Gastroesophageal sphincter (tissue), 4 donors: ENCODE results near the gene NR4A1. TPM values are rescaled to one million over a fixed set of nuclear protein-coding genes. Genes with fewer than 3 reads are reported as not detected.

Experiments used
- ATAC-seq: fragments of 150-250 bp; one replicate; pipeline ENCODE4 v1.9.1; 2016; ENCODE audit warnings: mild to moderate bottlenecking, moderate library complexity
- H3K27ac ChIP-seq, 4 donors: fragments of 200-600 bp; sonication (generic) in 3 of 4; 1 replicate in 3 of 4; 2 replicates in 1 of 4; pipeline ENCODE4 v1.5.1; 2016 to 2019
- H3K27me3 ChIP-seq: fragments of 200-600 bp; sonication (generic); one replicate; pipeline ENCODE4 v1.5.1; 2019
- H3K36me3 ChIP-seq, 2 donors: fragments of 200-600 bp; sonication (generic); one replicate each; pipeline ENCODE4 v1.5.1; 2019; ENCODE audit warnings: control low read depth in 1 of 2
- H3K4me1 ChIP-seq, 3 donors: fragments of 200-600 bp; sonication (generic); 1 replicate in 2 of 3; 2 replicates in 1 of 3; pipeline ENCODE4 v1.5.1; 2016 to 2019; ENCODE audit warnings: control low read depth in 2 of 3
- H3K4me3 ChIP-seq, 2 donors: fragments of 200-600 bp; sonication (generic); one replicate each; pipeline ENCODE4 v1.5.1; 2019; ENCODE audit warnings: mild to moderate bottlenecking in 1 of 2, moderate library complexity in 1 of 2
- H3K9me3 ChIP-seq, 3 donors: fragments of 200-600 bp; sonication (generic); one replicate each; pipeline ENCODE4 v1.5.1; 2017 to 2019; ENCODE audit warnings: control low read depth in 2 of 3
- EP300 ChIP-seq: sonication (generic); formaldehyde crosslinking; IDR thresholded peaks from one replicate; pipeline ENCODE4 v1.6.1; 2017; ENCODE audit warnings: antibody characterized with exemption, mild to moderate bottlenecking
- POLR2A ChIP-seq, 2 donors: fragments of 450-650 bp; IDR thresholded peaks; one replicate each; pipeline ENCODE4 v1.6.1; 2017; ENCODE audit warnings: antibody characterized with exemption in 2 of 2, mild to moderate bottlenecking in 2 of 2, moderate library complexity in 1 of 2
- POLR2AphosphoS5 ChIP-seq: sonication (generic); formaldehyde crosslinking; IDR thresholded peaks from one replicate; pipeline ENCODE4 v1.6.1; 2017; ENCODE audit warnings: antibody characterized with exemption
- WGBS, 2 donors: methylation state at CpG; one replicate each; pipeline ENCODE4 v1.1.5; 2018; ENCODE audit warnings: low coverage in 1 of 2; 5-methylcytosine and 5-hydroxymethylcytosine counted together
- total RNA-seq, 4 donors: library from RNA; depleted of rRNA; stranded (reverse); fragments of >200 nt; gene quantifications; one replicate each; pipeline ENCODE4 v1.1.0, GENCODE V29; 2016
- TF ChIP-seq, protein P1 (sequence below), 4 experiments: fragments of 200-600 bp in 2 of 4; fragments of 450-650 bp in 2 of 4; sonication (generic) in 1 of 4; IDR thresholded peaks; one replicate each; pipeline ENCODE4 v1.5.1; 2017 to 2019; ENCODE audit warnings: antibody characterized with exemption in 4 of 4, mild to moderate bottlenecking in 2 of 4, moderate library complexity in 2 of 4

The NR4A1 gene
- total RNA-seq, 4 donors from 2014 or later, result 29.9 to 67.2 (median 35.2) TPM

DNA sequence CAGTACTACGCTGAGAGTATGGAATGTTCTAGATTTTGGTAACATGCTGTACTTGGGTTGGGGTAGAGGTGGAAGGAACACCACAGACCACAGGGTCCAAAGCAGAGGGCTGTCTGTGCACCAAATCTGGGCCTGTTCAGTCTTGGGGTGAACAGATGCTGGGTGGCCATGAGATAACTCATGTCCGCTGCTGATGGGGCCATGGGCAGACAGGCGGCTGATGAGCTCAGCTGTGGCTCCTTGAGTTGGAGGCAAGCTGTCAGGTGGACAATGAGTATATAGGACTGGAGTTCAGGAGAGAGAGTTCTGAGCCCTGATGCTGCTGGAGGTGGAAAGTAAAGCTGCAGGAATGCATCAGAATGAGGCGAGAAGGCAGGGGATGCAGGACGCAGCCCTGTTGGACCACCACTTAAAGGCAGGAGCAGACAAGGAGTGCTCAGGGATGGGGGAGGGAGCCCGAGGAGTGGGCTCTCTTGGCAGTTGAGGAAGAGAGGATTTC, 34.5 kb downstream of the NR4A1 start:
- H3K4me1 ChIP-seq, result peaks cover 0 to 30% (median 26%) of the 10 kb centered on the region in 3 donors
- no peaks in the 10 kb centered on the region for H3K36me3 ChIP-seq
- H3K4me3 ChIP-seq, result no peak overlapping the region
- TF ChIP-seq POLR2A (IDR thresholded peaks at IDR 0.05) (no peak), POLR2AphosphoS5 (no peak), EP300 (no peak)
- TF ChIP-seq, protein P1, sequence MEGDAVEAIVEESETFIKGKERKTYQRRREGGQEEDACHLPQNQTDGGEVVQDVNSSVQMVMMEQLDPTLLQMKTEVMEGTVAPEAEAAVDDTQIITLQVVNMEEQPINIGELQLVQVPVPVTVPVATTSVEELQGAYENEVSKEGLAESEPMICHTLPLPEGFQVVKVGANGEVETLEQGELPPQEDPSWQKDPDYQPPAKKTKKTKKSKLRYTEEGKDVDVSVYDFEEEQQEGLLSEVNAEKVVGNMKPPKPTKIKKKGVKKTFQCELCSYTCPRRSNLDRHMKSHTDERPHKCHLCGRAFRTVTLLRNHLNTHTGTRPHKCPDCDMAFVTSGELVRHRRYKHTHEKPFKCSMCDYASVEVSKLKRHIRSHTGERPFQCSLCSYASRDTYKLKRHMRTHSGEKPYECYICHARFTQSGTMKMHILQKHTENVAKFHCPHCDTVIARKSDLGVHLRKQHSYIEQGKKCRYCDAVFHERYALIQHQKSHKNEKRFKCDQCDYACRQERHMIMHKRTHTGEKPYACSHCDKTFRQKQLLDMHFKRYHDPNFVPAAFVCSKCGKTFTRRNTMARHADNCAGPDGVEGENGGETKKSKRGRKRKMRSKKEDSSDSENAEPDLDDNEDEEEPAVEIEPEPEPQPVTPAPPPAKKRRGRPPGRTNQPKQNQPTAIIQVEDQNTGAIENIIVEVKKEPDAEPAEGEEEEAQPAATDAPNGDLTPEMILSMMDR (IDR thresholded peaks at IDR 0.05), result no peak
- H3K27me3 ChIP-seq, result peaks cover 31% of the 10 kb centered on the region
- WGBS, 2 donors, result 82 to 100% methylated on average over 3 to 4 of the region's 6 CpGs
- ATAC-seq, result no peak
- H3K27ac ChIP-seq, result no peak overlapping the region
- H3K9me3 ChIP-seq, result no peaks in the 10 kb centered on the region

- no peak for ATAC-seq
- Histone ChIP-seq H3K36me3 (no peaks in the 10 kb centered on the region), H3K9me3 (no peaks in the 10 kb centered on the region), H3K4me1 (peaks cover 0 to 24% (median 19%) of the 10 kb centered on the region in 3 donors), H3K27me3 (peaks cover 37% of the 10 kb centered on the region), H3K4me3 (no peak overlapping the region), H3K27ac (no peak overlapping the region)
- TF ChIP-seq, protein P1 (IDR thresholded peaks at IDR 0.05), result no peak
- TF ChIP-seq EP300, result no peak
- WGBS, 2 donors, result 40 to 48% methylated on average over 7 to 9 of the region's 9 CpGs
Measured at GRCh38 chr12:52086366-52086765, 35.1 kb downstream of the NR4A1 start.

DNA sequence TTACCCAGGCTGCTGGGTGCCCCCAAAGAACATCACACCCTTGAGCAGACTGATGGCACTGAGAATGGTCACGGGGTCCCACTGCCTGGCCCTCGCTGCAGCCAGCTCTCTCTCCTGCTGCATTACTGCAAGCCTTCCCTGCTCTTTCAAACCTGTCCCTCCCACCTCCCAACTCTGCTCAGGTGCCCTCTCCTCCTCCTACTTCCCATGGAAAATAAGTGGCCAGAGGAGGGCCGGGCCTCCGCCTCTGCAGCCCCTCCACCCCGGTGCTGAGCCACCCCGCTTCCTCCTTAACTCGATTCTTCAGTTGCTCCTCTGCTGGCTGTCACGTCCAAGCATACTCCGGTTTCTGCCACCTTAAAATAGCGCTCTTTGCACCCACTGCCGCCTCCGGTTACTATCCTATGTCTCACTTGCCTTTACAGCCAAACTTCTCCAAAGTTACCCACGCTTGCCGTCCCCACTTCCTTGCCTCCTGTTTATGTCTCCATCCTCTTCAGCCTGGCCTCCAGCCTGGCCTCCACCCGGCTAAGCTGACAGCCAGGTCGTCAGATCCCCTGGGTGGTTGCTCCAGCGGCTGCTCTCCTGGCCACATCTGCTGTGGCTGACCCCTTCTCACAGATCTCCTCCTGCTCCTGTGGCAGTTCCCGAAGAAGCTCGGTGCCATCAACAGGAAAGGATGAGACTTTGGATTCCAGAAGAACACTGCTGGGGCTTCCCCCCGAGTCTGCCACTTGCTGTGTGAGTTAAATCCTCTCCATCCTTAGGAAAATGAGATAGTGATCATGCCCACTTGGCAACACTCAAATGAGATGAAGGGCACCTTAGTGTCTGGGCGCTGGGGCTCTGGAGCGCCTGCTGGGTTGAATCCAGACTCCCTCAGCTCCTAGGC, 35.9 kb downstream of the NR4A1 start:
- H3K27me3 ChIP-seq, result peaks cover 38% of the 10 kb centered on the region
- H3K4me1 ChIP-seq, result peaks cover 0 to 16% (median 11%) of the 10 kb centered on the region in 3 donors
- ATAC-seq, result no peak
- H3K27ac ChIP-seq, result no peak overlapping the region
- WGBS, 2 donors, result 78% methylated on average over 20 of the region's 22 CpGs; no CpG with 5 or more reads in 1 of the 2 donors
- H3K4me3 ChIP-seq, result no peak overlapping the region
- H3K36me3 ChIP-seq, result no peaks in the 10 kb centered on the region
- H3K9me3 ChIP-seq, result no peaks in the 10 kb centered on the region
- TF ChIP-seq POLR2A (IDR thresholded peaks at IDR 0.05), result no peak
- no peak for TF ChIP-seq EP300
- no peak for TF ChIP-seq POLR2AphosphoS5
- TF ChIP-seq, protein P1 (IDR thresholded peaks at IDR 0.05), result no peak

GRCh38 chr12:52087961-52088820, 36.9 kb downstream of the NR4A1 start:
- no peak for ATAC-seq
- TF ChIP-seq POLR2AphosphoS5 (no peak), POLR2A (IDR thresholded peaks at IDR 0.05) (no peak), EP300 (no peak)
- TF ChIP-seq, protein P1 (IDR thresholded peaks at IDR 0.05), result no peak
- Histone ChIP-seq H3K9me3 (no peaks in the 10 kb centered on the region), H3K27ac (no peak overlapping the region), H3K4me3 (no peak overlapping the region), H3K36me3 (no peaks in the 10 kb centered on the region), H3K4me1 (peaks cover 0 to 6% (median 1%) of the 10 kb centered on the region in 3 donors), H3K27me3 (peaks cover 41% of the 10 kb centered on the region)
- WGBS, 2 donors, result 72 to 81% methylated on average over 8 to 14 of the region's 20 CpGs
